H1 (cell line): ENCODE measurements around the gene ST13.
A peak's percentile ranks its signal among the peaks of the same experiment; 100 is the strongest.

Source experiments
- MAFK ChIP-seq: IDR thresholded peaks from 2 replicates; pipeline ENCODE4 v1.6.1; 2012; ENCODE audit warnings: low read depth, mild to moderate bottlenecking, improper control_type of control experiment, low read length
- RNF2 ChIP-seq: fragments of 200-900, 300-1000 bp; sonication (generic); IDR thresholded peaks from 2 replicates; pipeline ENCODE4 v1.7.1; 2016; ENCODE audit warnings: borderline replicate concordance, low read depth, mild to moderate bottlenecking, antibody characterized with exemption, low read length; ENCODE audit not compliant: poor library complexity, severe bottlenecking; ENCODE audit errors: missing control alignments
- SIN3A ChIP-seq, 2 experiments: IDR thresholded peaks in 1 of 2; conservative IDR thresholded peaks in 1 of 2; 2 replicates each; pipeline ENCODE4 v1.6.1; 2011 to 2012; ENCODE audit warnings: low read length in 2 of 2, improper control_type of control experiment in 1 of 2, low read depth in 1 of 2, mild to moderate bottlenecking in 1 of 2
- TF ChIP-seq, protein P1 (sequence below), 3 experiments: IDR thresholded peaks; 1 replicate in 2 of 3; 2 replicates in 1 of 3; pipeline versions ENCODE4 v1.5.1 to v1.6.1; 2011; ENCODE audit warnings: low read length in 3 of 3, mild to moderate bottlenecking in 3 of 3, inconsistent platforms in 2 of 3, low read depth in 1 of 3, moderate library complexity in 1 of 3; ENCODE audit not compliant: insufficient read depth in 1 of 3; ENCODE audit errors: control extremely low read depth in 1 of 3

DNA sequence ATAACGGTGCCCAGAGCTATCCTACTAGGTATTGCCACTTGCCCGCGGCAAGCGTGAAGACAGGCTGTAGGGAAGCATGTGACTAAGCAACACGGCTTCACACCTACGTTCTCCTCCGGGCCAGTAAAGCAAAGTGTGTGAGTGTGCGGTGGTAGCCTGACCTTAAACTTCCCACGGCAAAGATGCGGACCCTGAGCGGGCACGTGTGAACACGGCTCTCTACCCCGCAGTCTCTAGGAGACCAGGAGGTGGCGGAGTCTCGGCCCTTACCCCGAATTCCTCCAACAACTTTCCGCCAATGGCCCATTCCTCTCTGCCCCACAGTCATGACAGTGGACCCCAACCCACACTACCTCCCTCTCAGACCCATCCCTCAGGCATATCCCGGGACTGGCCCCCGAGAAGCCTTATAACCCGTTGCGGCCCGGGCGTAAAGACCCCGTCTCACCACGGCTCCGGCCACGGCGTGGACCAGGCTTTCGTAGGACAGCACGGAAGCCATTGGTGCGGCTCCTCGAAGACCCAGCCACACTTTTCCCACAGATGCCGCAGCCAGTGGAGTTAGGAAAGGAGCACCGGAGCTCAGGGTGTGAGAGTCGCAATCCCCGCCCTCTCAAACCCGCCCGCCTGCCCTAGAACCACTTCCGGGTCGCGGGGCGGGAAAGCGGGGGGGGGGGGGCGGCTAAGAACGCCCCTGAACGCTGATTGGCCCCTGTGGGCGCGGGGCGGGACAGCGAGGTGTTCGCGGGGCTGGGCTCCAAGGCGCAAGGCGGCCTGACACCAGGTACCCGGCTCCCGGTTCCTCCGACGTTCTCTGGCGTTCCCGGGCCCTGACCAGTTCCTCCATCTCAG, 37.5 kb downstream of the ST13 start, which contains the start of gene SLC25A17:
- peak in 1 of 2 experiments; percentile 60; a peak in 2 of 4 replicates for TF ChIP-seq SIN3A (conservative IDR thresholded peaks at IDR 0.05 in 1 of 2, IDR thresholded peaks at IDR 0.05 in 1 of 2; ENCODE audit: low read depth in 1 of 2, low read length in 2 of 2)
- TF ChIP-seq, protein P1, sequence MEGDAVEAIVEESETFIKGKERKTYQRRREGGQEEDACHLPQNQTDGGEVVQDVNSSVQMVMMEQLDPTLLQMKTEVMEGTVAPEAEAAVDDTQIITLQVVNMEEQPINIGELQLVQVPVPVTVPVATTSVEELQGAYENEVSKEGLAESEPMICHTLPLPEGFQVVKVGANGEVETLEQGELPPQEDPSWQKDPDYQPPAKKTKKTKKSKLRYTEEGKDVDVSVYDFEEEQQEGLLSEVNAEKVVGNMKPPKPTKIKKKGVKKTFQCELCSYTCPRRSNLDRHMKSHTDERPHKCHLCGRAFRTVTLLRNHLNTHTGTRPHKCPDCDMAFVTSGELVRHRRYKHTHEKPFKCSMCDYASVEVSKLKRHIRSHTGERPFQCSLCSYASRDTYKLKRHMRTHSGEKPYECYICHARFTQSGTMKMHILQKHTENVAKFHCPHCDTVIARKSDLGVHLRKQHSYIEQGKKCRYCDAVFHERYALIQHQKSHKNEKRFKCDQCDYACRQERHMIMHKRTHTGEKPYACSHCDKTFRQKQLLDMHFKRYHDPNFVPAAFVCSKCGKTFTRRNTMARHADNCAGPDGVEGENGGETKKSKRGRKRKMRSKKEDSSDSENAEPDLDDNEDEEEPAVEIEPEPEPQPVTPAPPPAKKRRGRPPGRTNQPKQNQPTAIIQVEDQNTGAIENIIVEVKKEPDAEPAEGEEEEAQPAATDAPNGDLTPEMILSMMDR (IDR thresholded peaks at IDR 0.05; ENCODE audit: control extremely low read depth in 1 of 3, insufficient read depth in 1 of 3, low read depth in 1 of 3, low read length in 3 of 3), result peak in 2 of 3 experiments; percentile 32 to 34; a peak in 2 of 4 replicates
- TF ChIP-seq RNF2, result no peak
- no peak for TF ChIP-seq MAFK
